Chondrocyte (in vitro differentiated cells): Measurements from ENCODE around the gene SERPINI1. TPM values are rescaled to one million over a fixed set of nuclear protein-coding genes. Genes with fewer than 3 reads are reported as not detected.

Source experiments
- DNase-seq: peaks from one replicate; pipeline ENCODE4 v3.0.0; 2021; ENCODE audit warnings: mixed read lengths, low spot score
- H3K27ac Mint-ChIP-seq: one replicate; pipeline ENCODE4 v1.8.0; 2021; ENCODE audit warnings: mild to moderate bottlenecking, moderate library complexity, mixed read lengths; ENCODE audit not compliant: unreplicated experiment
- H3K27me3 Mint-ChIP-seq: 2 replicates; pipeline ENCODE4 v1.8.0; 2021; ENCODE audit warnings: low read depth, mixed read lengths
- H3K36me3 Mint-ChIP-seq: 2 replicates; pipeline ENCODE4 v1.8.0; 2021; ENCODE audit warnings: low read depth, mixed read lengths
- H3K4me1 Mint-ChIP-seq: 2 replicates; pipeline ENCODE4 v1.8.0; 2021; ENCODE audit warnings: low read depth, mild to moderate bottlenecking, mixed read lengths
- H3K4me3 Mint-ChIP-seq: one replicate; pipeline ENCODE4 v1.8.0; 2021; ENCODE audit warnings: mild to moderate bottlenecking, moderate library complexity, mixed read lengths; ENCODE audit not compliant: unreplicated experiment
- H3K9me3 Mint-ChIP-seq: 2 replicates; pipeline ENCODE4 v1.8.0; 2021; ENCODE audit warnings: low read depth, mixed read lengths
- total RNA-seq: library from RNA; stranded (reverse); gene quantifications from 3 replicates; pipeline ENCODE4 v1.2.1, GENCODE V29; 2021
- TF ChIP-seq, protein P1 (sequence below): fragments of 200-600 bp; sonication (generic); IDR thresholded peaks from 2 replicates; pipeline ENCODE4 v1.5.0; 2021; ENCODE audit warnings: antibody characterized with exemption, mild to moderate bottlenecking, moderate library complexity

The SERPINI1 gene
- total RNA-seq, 1 donor from 2014 or later, result 2.5 TPM

DNA sequence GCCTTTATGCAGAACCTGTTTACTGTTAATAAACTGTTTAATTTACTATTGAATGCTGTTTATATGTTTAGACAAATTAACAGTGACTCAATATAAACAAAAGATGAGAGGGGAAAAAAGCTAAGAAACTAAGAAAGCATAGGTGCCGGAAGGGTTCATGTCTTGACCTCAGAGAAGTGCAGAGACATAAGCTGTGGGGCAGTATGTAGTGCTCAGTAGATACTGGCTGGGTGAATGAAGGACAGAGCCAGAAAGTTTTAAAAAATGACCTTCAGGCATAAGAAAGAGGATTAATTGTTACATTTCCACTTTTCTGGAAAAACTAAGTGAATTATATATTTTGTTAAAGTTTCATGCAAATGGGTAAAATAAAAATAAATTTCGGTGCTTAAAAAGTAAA is 14.2 kb downstream of the SERPINI1 start:
- no peak for DNase-seq
- Mint-ChIP-seq H3K27ac (no peak overlapping the region), H3K27me3 (peaks cover 28% of the 10 kb centered on the region), H3K4me1 (no peaks in the 10 kb centered on the region), H3K9me3 (no peaks in the 10 kb centered on the region), H3K36me3 (no peaks in the 10 kb centered on the region), H3K4me3 (no peak overlapping the region)
- TF ChIP-seq, protein P1, sequence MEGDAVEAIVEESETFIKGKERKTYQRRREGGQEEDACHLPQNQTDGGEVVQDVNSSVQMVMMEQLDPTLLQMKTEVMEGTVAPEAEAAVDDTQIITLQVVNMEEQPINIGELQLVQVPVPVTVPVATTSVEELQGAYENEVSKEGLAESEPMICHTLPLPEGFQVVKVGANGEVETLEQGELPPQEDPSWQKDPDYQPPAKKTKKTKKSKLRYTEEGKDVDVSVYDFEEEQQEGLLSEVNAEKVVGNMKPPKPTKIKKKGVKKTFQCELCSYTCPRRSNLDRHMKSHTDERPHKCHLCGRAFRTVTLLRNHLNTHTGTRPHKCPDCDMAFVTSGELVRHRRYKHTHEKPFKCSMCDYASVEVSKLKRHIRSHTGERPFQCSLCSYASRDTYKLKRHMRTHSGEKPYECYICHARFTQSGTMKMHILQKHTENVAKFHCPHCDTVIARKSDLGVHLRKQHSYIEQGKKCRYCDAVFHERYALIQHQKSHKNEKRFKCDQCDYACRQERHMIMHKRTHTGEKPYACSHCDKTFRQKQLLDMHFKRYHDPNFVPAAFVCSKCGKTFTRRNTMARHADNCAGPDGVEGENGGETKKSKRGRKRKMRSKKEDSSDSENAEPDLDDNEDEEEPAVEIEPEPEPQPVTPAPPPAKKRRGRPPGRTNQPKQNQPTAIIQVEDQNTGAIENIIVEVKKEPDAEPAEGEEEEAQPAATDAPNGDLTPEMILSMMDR, result no peak

DNA sequence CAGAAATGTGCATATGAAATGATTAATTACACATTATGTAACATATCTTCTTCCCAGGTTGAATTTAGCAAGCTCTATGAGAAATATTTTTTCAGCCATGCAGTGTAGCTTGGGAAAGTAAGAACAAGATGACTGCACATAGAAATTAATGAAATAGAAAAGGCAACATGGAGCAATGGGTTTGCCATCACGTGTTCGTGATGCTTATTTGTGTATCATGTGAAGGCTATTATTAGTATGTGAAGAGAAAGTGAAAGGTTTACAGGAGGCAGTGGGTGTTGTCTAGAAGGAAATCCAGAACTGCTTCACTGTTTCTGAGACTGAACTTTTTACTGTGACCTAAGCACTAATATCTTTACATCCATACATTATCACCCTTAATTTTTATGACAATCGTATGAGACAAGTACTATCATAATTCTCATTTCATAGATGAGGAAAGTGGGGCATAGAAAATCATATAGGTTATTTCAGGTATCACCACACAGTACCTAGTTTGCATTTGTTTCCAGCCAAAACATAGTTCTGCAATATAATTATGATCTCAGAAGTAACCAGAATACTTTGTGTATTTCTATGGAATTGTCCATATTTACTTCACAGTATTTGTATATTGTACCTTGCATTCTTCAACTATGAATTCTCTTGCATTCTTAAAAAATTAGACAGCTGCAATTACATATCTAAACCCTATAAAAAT is 14.9 kb downstream of the SERPINI1 start:
- TF ChIP-seq, protein P1, result no peak
- Mint-ChIP-seq H3K36me3 (no peaks in the 10 kb centered on the region), H3K4me3 (no peak overlapping the region), H3K9me3 (no peaks in the 10 kb centered on the region), H3K27ac (no peak overlapping the region), H3K27me3 (peaks cover 29% of the 10 kb centered on the region), H3K4me1 (no peaks in the 10 kb centered on the region)
- no peak for DNase-seq

DNA sequence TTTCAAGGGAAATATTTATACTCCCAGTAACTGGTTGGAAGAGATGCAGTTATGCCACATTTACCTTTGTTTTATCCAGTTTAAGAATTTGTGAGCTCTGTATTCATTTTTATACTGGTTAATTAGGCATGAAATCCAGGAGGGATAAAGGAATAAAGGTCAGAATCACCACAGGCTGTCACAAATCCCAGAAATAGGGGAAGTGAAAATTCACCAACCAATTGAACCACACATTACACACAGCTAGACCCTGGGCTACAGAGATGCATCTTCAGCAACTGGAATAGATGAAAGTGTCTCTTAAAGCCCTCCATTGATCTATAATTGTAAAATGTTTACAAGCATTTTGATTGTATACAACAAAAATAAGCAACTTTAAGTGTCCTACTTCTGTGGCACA is 18.5 kb downstream of the SERPINI1 start:
- H3K4me3 Mint-ChIP-seq, result no peak overlapping the region
- TF ChIP-seq, protein P1, result no peak
- no peak overlapping the region for H3K27ac Mint-ChIP-seq
- no peaks in the 10 kb centered on the region for H3K9me3 Mint-ChIP-seq
- H3K36me3 Mint-ChIP-seq, result no peaks in the 10 kb centered on the region
- DNase-seq, result no peak
- H3K4me1 Mint-ChIP-seq, result no peaks in the 10 kb centered on the region
- H3K27me3 Mint-ChIP-seq, result peaks cover 20% of the 10 kb centered on the region

DNA sequence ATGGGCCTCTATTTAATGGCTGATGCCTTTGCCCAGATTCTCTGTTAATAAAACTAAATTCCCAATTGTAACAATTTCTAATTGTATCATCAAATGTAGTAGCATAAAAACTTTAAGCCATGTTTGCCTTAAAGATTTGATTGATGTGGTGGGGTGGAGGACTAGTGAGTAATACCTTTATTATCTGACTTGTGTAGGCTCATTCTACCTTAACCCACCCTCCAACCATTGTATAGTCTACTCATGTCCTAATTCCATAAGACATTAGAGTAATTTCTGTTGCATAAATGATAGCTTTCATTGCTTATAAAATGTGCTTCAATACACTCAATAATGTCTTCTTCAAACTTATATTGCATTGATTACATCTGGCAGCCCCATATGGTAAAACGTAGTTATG is 25.8 kb downstream of the SERPINI1 start:
- Mint-ChIP-seq H3K4me3 (no peak overlapping the region), H3K27ac (no peak overlapping the region), H3K36me3 (no peaks in the 10 kb centered on the region), H3K4me1 (no peaks in the 10 kb centered on the region), H3K9me3 (peaks cover 2% of the 10 kb centered on the region), H3K27me3 (peaks cover 10% of the 10 kb centered on the region)
- TF ChIP-seq, protein P1, result no peak
- no peak for DNase-seq

DNA sequence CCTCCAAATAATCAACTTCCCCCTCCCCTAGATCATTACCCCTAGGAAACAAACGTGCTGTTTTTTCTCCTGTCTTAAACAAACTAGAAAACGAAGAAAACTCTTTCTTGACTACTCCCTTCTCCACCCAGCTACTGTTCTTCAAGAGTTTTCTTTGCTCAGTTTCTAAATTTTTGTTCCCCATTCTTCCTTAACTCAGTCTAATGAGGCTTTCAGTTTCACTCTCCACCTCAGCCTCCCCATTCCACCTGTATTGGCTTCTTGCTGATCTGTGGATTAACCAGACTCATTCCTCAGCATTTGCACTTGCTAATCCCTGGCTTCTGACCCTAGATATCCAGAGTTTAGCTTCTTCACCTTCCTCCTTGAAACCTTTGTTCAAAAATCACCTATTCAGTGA is 26.8 kb downstream of the SERPINI1 start:
- Mint-ChIP-seq H3K9me3 (peaks cover 5% of the 10 kb centered on the region), H3K4me1 (no peaks in the 10 kb centered on the region), H3K27ac (no peak overlapping the region), H3K27me3 (peaks cover 10% of the 10 kb centered on the region), H3K4me3 (no peak overlapping the region), H3K36me3 (no peaks in the 10 kb centered on the region)
- DNase-seq, result no peak
- TF ChIP-seq, protein P1, result no peak
